A673 (cell line): ENCODE results near the gene HAUS7. TPM values are rescaled to one million over a fixed set of nuclear protein-coding genes. Genes with fewer than 3 reads are reported as not detected.
A peak's percentile ranks its signal among the peaks of the same experiment; 100 is the strongest.

ENCODE experiments used
- BruUV-seq: library from RNA; stranded (reverse); fragments of 400-500 nt; replicated peaks from 2 replicates; lab custom pipeline; 2021; lab: Mats Ljungman, UMichigan
- CTCF ChIA-PET: fragments of 300-600 bp; sonication (Branson Sonifier 250); formaldehyde crosslinking; loops from one replicate; lab custom pipeline; 2022; ENCODE audit warnings: antibody characterized with exemption; lab: Charles Lee
- POLR2A ChIA-PET: fragments of 300-600 bp; sonication (Branson Sonifier 250); formaldehyde crosslinking; loops from one replicate; lab custom pipeline; 2022; ENCODE audit warnings: antibody characterized with exemption; ENCODE audit not compliant: low non-redundant PET; lab: Charles Lee
- DNase-seq: peaks from one replicate; pipeline ENCODE4 v3.0.0-alpha.2; 2015; ENCODE audit warnings: low spot score
- H3K27ac ChIP-seq: fragments of 200-600 bp; sonication (generic); 2 replicates; pipeline ENCODE4 v1.5.1; 2016; ENCODE audit warnings: mixed run types, low read depth, mild to moderate bottlenecking, mixed read lengths, antibody characterized with exemption, low read length; ENCODE audit not compliant: poor library complexity, severe bottlenecking
- H3K27me3 ChIP-seq: fragments of 200-600 bp; sonication (generic); replicated peaks from 2 replicates; pipeline ENCODE4 v1.6.1; 2017; ENCODE audit warnings: mixed run types, low read depth, mild to moderate bottlenecking, mixed read lengths, antibody characterized with exemption, low read length; ENCODE audit not compliant: insufficient read depth, poor library complexity
- H3K36me3 ChIP-seq: fragments of 200-600 bp; sonication (generic); 2 replicates; pipeline ENCODE4 v1.6.1; 2016; ENCODE audit warnings: mixed run types, mild to moderate bottlenecking, mixed read lengths, antibody characterized with exemption, low read length; ENCODE audit not compliant: insufficient read depth, poor library complexity, severe bottlenecking
- H3K4me1 ChIP-seq: fragments of 200-600 bp; sonication (generic); 2 replicates; pipeline ENCODE4 v1.6.1; 2017; ENCODE audit warnings: mixed run types, mild to moderate bottlenecking, mixed read lengths, antibody characterized with exemption, low read length; ENCODE audit not compliant: insufficient read depth, poor library complexity, severe bottlenecking
- H3K4me3 ChIP-seq: fragments of 200-600 bp; sonication (generic); 2 replicates; pipeline ENCODE4 v1.5.1; 2016; ENCODE audit warnings: low read depth, mixed run types, mild to moderate bottlenecking, mixed read lengths, low read length; ENCODE audit not compliant: poor library complexity, severe bottlenecking
- H3K9me3 ChIP-seq: fragments of 200-600 bp; sonication (generic); 2 replicates; pipeline ENCODE4 v1.6.1; 2016; ENCODE audit warnings: mixed run types, low read depth, mild to moderate bottlenecking, mixed read lengths, antibody characterized with exemption, low read length; ENCODE audit not compliant: poor library complexity, severe bottlenecking
- CTCF ChIP-seq: fragments of 300-800, 200-600 bp; sonication (generic); conservative IDR thresholded peaks from 2 replicates; pipeline ENCODE4 v1.5.1; 2017; ENCODE audit warnings: low read depth, mild to moderate bottlenecking, antibody characterized with exemption, low read length, moderate library complexity, mixed read lengths
- EZH2 ChIP-seq: fragments of 200-600 bp; sonication (generic); IDR thresholded peaks from 2 replicates; pipeline ENCODE4 v1.6.1; 2017; ENCODE audit warnings: borderline replicate concordance, low read depth, mild to moderate bottlenecking, mixed read lengths, antibody characterized with exemption, low read length; ENCODE audit not compliant: poor library complexity, severe bottlenecking
- intact Hi-C: fragments of 100-400 bp; cut with micrococcal nuclease; formaldehyde crosslinking; loops from one replicate; pipeline ENCODE4 v1.10.0; 2022; ENCODE audit not compliant: unreplicated experiment
- total RNA-seq: library from RNA; stranded (reverse); gene quantifications from 2 replicates; pipeline ENCODE4 v1.2.3, GENCODE V29; 2021

The HAUS7 gene
- total RNA-seq, 1 experiment from 2014 or later = 75.3 TPM

DNA sequence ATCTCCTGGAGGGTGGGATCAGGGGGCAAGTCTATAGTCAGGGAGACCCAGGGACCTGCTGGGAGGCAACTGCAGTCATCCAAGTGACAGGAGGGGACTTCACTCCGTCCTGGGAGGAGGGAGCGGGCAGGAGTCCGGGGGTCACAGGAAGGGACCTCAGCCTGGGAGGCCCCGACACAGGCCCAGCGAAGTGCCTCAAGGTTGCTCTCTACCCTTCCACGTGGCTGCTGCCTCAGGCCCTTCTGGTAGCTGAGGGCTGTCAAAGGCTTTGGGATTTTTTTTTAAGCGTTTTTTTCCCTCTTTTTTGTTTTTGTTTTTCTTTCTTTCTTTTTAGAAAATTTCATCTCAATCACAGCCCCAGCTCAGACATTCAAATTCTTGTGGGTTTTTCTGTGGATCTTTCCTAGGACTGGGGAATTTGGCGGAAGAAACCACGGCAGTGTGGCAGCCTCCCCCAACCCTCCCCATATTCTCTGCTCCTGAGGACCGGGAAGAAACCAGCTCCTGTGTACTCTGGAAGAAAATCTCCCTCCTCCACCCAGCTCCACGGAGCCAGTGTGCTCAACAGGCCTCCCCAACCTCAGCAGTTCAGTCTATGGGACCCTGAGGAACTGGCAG is 1.4 kb upstream of the HAUS7 start:
- no peak for DNase-seq
- intact Hi-C loops = loop anchor here (1.0 to 2.0 kb wide), 2 partner anchors 23 to 36 kb away; partner anchors contain the start of gene BGN
- POLR2A ChIA-PET = no interaction called here
- no TSS peak for BruUV-seq
- TF ChIP-seq EZH2 (no peak), CTCF (no peak)
- CTCF ChIA-PET = interaction anchor here (0.7 to 2.1 kb wide), 3 partner anchors 23 to 36 kb away, joined by 3 to 9 read pairs (median 6); partner anchors contain the start of gene BGN
- Histone ChIP-seq H3K27ac (no peak overlapping the region), H3K9me3 (no peaks in the 10 kb centered on the region), H3K4me1 (peaks cover 16% of the 10 kb centered on the region), H3K36me3 (no peaks in the 10 kb centered on the region), H3K4me3 (no peak overlapping the region), H3K27me3 (no peaks in the 10 kb centered on the region)

DNA sequence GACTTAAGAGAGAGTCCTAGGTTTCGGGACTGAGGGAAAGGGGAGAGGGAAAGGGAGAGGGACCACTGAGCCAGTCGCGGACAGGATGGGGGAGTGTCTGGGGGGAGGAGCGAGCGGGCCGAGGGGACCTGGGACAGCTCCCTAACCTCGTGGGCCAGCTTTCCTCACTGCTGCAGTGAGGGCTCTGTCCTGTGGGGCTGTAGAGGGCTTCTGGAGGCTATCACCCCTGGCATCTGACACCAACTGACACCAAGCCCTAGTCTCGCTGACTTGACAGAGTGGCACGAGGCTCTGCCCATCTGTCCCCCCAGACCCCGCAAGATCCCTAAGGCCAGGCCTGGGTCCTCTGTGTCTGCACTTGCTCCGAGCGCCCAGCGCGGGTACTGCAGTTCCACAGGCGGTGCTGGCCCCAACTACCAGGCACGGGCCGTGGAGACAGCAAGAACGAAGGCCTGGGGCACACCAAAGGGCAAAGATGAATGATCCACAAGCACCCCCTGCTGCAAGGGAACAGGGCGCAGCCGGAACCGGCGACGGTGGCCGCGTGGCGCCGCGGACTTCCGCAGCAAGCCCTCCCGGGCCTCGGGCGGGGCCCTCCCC is 465 bp downstream of the HAUS7 start:
- peak; percentile 27 for DNase-seq
- TF ChIP-seq CTCF = no peak
- TF ChIP-seq EZH2 = no peak
- H3K4me3 ChIP-seq = peak overlapping the region; percentile 59
- no peaks in the 10 kb centered on the region for H3K4me1 ChIP-seq
- no peaks in the 10 kb centered on the region for H3K9me3 ChIP-seq
- no peaks in the 10 kb centered on the region for H3K27me3 ChIP-seq
- peaks cover 3% of the 10 kb centered on the region for H3K36me3 ChIP-seq
- intact Hi-C loops = loop anchor here (2.0 kb wide), 1 partner anchor 25 kb away; the partner anchor contains the start of gene BGN
- peak overlapping the region; percentile 51 for H3K27ac ChIP-seq
- CTCF ChIA-PET = interaction anchor here (0.6 to 2.1 kb wide), 5 partner anchors 9 to 37 kb away, joined by 3 to 9 read pairs (median 4); partner anchors contain the start of gene BGN
- POLR2A ChIA-PET = interaction anchor here (0.5 kb wide), 1 partner anchor 15 kb away, joined by 6 read pairs; no protein-coding TSS in a partner anchor
- BruUV-seq = TSS peak; percentile 57

- H3K36me3 ChIP-seq = peaks cover 5% of the 10 kb centered on the region
- H3K9me3 ChIP-seq = no peaks in the 10 kb centered on the region
- DNase-seq = peak; percentile 69
- intact Hi-C loops = no loop called here
- no peaks in the 10 kb centered on the region for H3K27me3 ChIP-seq
- CTCF ChIA-PET = no interaction called here
- POLR2A ChIA-PET = no interaction called here
- no TSS peak for BruUV-seq
- no peaks in the 10 kb centered on the region for H3K4me1 ChIP-seq
- no peak for TF ChIP-seq EZH2
- TF ChIP-seq CTCF = no peak
- H3K4me3 ChIP-seq = no peak overlapping the region
- H3K27ac ChIP-seq = no peak overlapping the region
Measured at GRCh38 chrX:153468008-153468580, 2.3 kb downstream of the HAUS7 start.
